ENCODE measurements around the gene UTY. TPM values are rescaled to one million over a fixed set of nuclear protein-coding genes. Genes with fewer than 3 reads are reported as not detected.

Gene UTY
- total and polyA plus RNA-seq, 9 of the 15 experiments (the other 6 are each of a cell fraction or from before 2014, with no cell fraction given) = 0.09 TPM; not detected in 8

DNA sequence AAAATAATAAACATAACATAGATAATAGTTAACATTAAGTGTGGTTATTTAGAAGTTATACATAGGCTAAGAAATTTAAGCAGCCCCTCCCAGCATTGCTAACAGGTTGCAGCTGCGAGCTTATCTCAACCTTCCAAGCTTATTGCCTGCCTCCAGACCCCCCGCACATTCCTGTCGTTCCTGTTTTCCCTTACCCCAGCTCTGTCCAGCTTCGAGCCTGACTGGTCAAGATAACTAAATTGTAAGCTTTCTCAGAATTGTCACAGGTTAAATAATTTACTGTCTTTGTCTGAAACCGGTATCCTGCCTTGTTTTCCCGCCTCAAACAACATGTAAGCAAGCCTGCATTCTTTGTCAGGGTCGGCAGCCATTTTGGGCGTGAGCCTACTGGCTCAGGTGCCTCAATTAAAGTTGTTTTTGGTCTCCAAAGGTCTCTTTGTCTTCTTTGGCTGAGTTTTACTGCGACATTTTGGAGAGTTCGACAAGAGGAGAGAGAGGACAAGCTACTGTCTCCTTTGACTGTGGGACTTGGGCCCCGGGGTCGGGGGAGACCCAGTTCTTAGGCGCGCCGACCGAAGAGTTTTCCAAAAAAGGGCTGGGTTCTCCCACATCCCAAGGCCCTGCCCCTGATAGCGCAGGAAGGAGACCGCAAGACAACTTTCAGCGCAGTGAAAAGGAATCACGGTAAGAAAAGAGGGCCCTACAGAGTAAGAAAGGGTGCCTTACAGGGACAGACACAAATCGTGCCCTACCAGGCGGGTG, 44.4 kb downstream of the UTY start:
- intact Hi-C loops (cut with micrococcal nuclease) (no loop called here), in situ Hi-C loops (cut with MboI) (no loop called here)
- Histone ChIP-seq H3K9ac (ENCODE audit: insufficient read depth in 1 of 2, low read depth in 2 of 2, low read length in 2 of 2) (no peak overlapping the region), H4K20me1 (replicated peaks; ENCODE audit: control insufficient read depth, insufficient read depth, low read length) (no peaks in the 10 kb centered on the region), H3K9me1 (ENCODE audit: control insufficient read depth, insufficient read depth, low read length) (no peaks in the 10 kb centered on the region), H3K4me3 (no peak overlapping the region), H2AFZ (ENCODE audit: low read depth, low read length) (no peak overlapping the region), H3K79me2 (ENCODE audit: control insufficient read depth, insufficient read depth, low read length) (no peaks in the 10 kb centered on the region), H3K9me3 (replicated peaks; ENCODE audit: control insufficient read depth, insufficient read depth, low read depth, low read length) (no peaks in the 10 kb centered on the region), H3K36me3 (ENCODE audit: control insufficient read depth, insufficient read depth, low read length) (no peaks in the 10 kb centered on the region), H3K4me2 (ENCODE audit: insufficient read depth, low read length) (no peak overlapping the region), H3K4me1 (replicated peaks in 1 of 2; ENCODE audit: control insufficient read depth in 2 of 2, insufficient read depth in 2 of 2, low read length in 2 of 2) (no peaks in the 10 kb centered on the region), H3K27me3 (ENCODE audit: control insufficient read depth in 2 of 2, insufficient read depth in 2 of 2, low read length in 2 of 2) (no peaks in the 10 kb centered on the region), H3K27ac (ENCODE audit: extremely low read depth, low read depth, low read length) (no peak overlapping the region)
- ATAC-seq = no peak
- FAIRE-seq = no peak
- no peak for DNase-seq (ENCODE audit: extremely low read depth in 1 of 4, low spot score in 3 of 4)
- POLR2A ChIA-PET = no interaction called here
- BruUV-seq (replicated peaks) = no TSS peak
- no CpG with 5 or more reads among the region's 22 CpGs for WGBS (ENCODE audit: insufficient coverage, low coverage, missing lambda C conversion rate)
- CTCF ChIA-PET (ENCODE audit: low intra/inter-chr PET ratio) = no interaction called here
- TF ChIP-seq CBX3 (IDR thresholded peaks at IDR 0.05; ENCODE audit: borderline replicate concordance in 1 of 2, low read length in 2 of 2) (no peak), PTTG1 (tag; IDR thresholded peaks at IDR 0.05; ENCODE audit: low read depth) (no peak), POLR2AphosphoS5 (IDR thresholded peaks at IDR 0.05; ENCODE audit: control insufficient read depth, insufficient read depth, low read depth, low read length) (no peak), ZNF408 (CRISPR knock-in tag; IDR thresholded peaks at IDR 0.05; ENCODE audit: low read depth) (no peak)
